ENCODE measurements around the gene COX7A1. TPM values are rescaled to one million over a fixed set of nuclear protein-coding genes. Genes with fewer than 3 reads are reported as not detected.
A peak's percentile ranks its signal among the peaks of the same experiment; 100 is the strongest.

Gene COX7A1
- polyA plus RNA-seq, 1 donor from 2014 or later = not detected

- peaks cover 13% of the 10 kb centered on the region for H3K36me3 ChIP-seq (ENCODE audit: insufficient read depth, low read length)
- no peak overlapping the region for H3K4me3 ChIP-seq (ENCODE audit: low read length)
- H3K4me2 ChIP-seq (ENCODE audit: low read length) = no peak overlapping the region
- H3K27me3 ChIP-seq (ENCODE audit: insufficient read depth, low read depth, low read length) = no peaks in the 10 kb centered on the region
- H3K9me2 ChIP-seq (ENCODE audit: insufficient read depth, low read length) = no peaks in the 10 kb centered on the region
- H3K9me3 ChIP-seq (ENCODE audit: low read length) = no peaks in the 10 kb centered on the region
- no peak overlapping the region for H2AFZ ChIP-seq (ENCODE audit: low read depth, low read length)
- peaks cover 9% of the 10 kb centered on the region for H3K79me2 ChIP-seq (replicated peaks; ENCODE audit: insufficient read depth, low read length)
- H3K27ac ChIP-seq (ENCODE audit: low read length) = no peak overlapping the region
- TF ChIP-seq CTCF (IDR thresholded peaks at IDR 0.05; ENCODE audit: poor library complexity, severe bottlenecking) (no peak), MXI1 (conservative IDR thresholded peaks at IDR 0.05; ENCODE audit: poor library complexity, severe bottlenecking) (no peak), TAF1 (IDR thresholded peaks at IDR 0.05; ENCODE audit: low read depth) (no peak), RAD21 (conservative IDR thresholded peaks at IDR 0.05) (no peak)
- no peaks in the 10 kb centered on the region for H4K20me1 ChIP-seq (ENCODE audit: insufficient read depth)
- no peak overlapping the region for H3K9ac ChIP-seq (ENCODE audit: low read length)
- no peaks in the 10 kb centered on the region for H3F3A ChIP-seq (ENCODE audit: insufficient read depth, low read length, poor library complexity, severe bottlenecking)
Observed at GRCh38 chr19:36142496-36142895, 9.8 kb downstream of the COX7A1 start.

GRCh38 chr19:36142046-36142445, 10.2 kb downstream of the COX7A1 start:
- H3K4me2 ChIP-seq (ENCODE audit: low read length) = no peak overlapping the region
- no peak overlapping the region for H2AFZ ChIP-seq (ENCODE audit: low read depth, low read length)
- no peaks in the 10 kb centered on the region for H3F3A ChIP-seq (ENCODE audit: insufficient read depth, low read length, poor library complexity, severe bottlenecking)
- H3K4me3 ChIP-seq (ENCODE audit: low read length) = peak overlapping the region; percentile 98
- peaks cover 13% of the 10 kb centered on the region for H3K36me3 ChIP-seq (ENCODE audit: insufficient read depth, low read length)
- H3K79me2 ChIP-seq (replicated peaks; ENCODE audit: insufficient read depth, low read length) = peaks cover 9% of the 10 kb centered on the region
- H3K9me3 ChIP-seq (ENCODE audit: low read length) = no peaks in the 10 kb centered on the region
- H4K20me1 ChIP-seq (ENCODE audit: insufficient read depth) = no peaks in the 10 kb centered on the region
- no peak overlapping the region for H3K9ac ChIP-seq (ENCODE audit: low read length)
- H3K9me2 ChIP-seq (ENCODE audit: insufficient read depth, low read length) = no peaks in the 10 kb centered on the region
- no peak for TF ChIP-seq EZH2 (IDR thresholded peaks at IDR 0.05; ENCODE audit: borderline replicate concordance, insufficient read depth, low read length, poor library complexity, severe bottlenecking)
- no peak for TF ChIP-seq TAF1 (IDR thresholded peaks at IDR 0.05; ENCODE audit: low read depth)
- TF ChIP-seq EP300 (conservative IDR thresholded peaks at IDR 0.05; ENCODE audit: poor library complexity, severe bottlenecking) = no peak
- TF ChIP-seq CTCF (IDR thresholded peaks at IDR 0.05; ENCODE audit: poor library complexity, severe bottlenecking) = no peak
- TF ChIP-seq POLR2AphosphoS5 (IDR thresholded peaks at IDR 0.05) = no peak
- TF ChIP-seq REST (IDR thresholded peaks at IDR 0.05; ENCODE audit: borderline replicate concordance) = no peak
- TF ChIP-seq SMC3 (conservative IDR thresholded peaks at IDR 0.05; ENCODE audit: poor library complexity) = no peak
- TF ChIP-seq RAD21 (conservative IDR thresholded peaks at IDR 0.05) = no peak
- no peak for TF ChIP-seq MXI1 (conservative IDR thresholded peaks at IDR 0.05; ENCODE audit: poor library complexity, severe bottlenecking)
- no peaks in the 10 kb centered on the region for H3K27me3 ChIP-seq (ENCODE audit: insufficient read depth, low read depth, low read length)
- no peak overlapping the region for H3K27ac ChIP-seq (ENCODE audit: low read length)
